A549 treated with GW870086 at 1 μM for 4 hours (cell line): ENCODE measurements around the gene PATE2. TPM values are rescaled to one million over a fixed set of nuclear protein-coding genes. Genes with fewer than 3 reads are reported as not detected.

Experiments used
- total RNA-seq: library from RNA; stranded (reverse); fragments of 200-300 nt; extraction: Qiagen RNA extraction; gene quantifications from 5 replicates; pipeline ENCODE4 v1.2.3, GENCODE V29; 2022; ENCODE audit warnings: low read depth

PATE2 gene
- total RNA-seq, result not detected in 5 replicates

DNA sequence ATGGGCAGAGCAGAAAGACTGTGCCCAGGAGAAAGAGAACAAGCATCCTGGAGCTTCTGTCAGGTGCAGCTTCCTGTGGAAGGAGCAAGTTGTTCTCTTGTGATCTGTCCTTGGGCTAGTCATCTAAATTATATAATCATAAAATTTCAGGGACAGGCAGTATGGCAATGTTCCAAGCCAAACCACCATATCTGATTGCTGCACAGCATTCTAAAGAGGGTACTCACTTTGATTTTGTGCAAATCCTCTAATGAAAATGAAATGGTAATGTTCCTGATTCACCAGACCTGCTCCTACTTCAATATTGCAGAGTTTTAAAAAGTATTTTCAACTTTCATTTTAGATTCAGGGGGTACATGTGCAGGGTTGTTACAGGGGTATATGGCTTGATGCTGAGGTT is at the start of gene PATE2:
Gene PATE2 (minus strand): TSS at position 101 of the 400 bp plus-strand sequence. CDS start 55 bp downstream, at position 46.

DNA sequence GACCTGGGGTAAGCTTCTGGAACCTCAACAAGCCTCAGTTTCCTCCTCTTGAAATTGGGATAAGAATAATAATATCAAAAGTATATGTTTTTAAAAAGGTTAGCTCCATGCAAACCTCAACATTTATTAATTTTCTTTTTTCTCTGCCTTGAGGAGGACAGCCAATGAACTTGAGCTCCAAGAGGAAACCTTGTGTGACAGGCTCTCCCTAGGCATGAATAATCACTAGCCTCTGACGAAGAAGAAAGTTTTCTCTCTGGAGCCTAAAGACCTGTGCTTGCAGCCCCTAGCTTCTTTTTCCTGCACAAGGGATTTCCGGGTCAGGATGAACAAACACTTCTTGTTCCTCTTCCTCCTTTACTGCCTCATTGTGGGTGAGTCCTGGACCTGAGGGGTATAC is 9.2 kb upstream of the PATE2 start, which contains the start of gene PATE3:
Gene PATE3 (plus strand): TSS at position 301 of the 400 bp plus-strand sequence. CDS start 25 bp downstream, at position 326.

DNA sequence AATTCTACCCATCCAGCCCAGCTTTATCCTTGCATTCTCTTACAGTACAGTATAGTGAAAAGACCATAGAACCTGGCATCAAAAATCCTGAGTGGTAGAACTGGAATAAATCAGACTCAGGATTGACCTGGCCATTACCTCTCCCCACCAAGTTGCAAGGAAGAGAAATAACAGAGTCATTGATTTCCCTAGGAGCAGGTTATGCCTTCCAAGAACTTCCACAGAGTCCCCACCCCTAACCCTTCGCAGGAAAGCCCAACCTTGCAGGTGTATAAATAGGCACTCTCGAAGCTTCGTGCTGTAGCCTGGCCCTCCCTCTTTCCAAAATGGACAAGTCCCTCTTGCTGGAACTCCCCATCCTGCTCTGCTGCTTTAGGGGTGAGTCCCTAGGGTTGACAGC is 32.6 kb downstream of the PATE2 start, which contains the start of gene PATE1:
Gene PATE1 (plus strand): TSS at position 301 of the 400 bp plus-strand sequence. CDS start 26 bp downstream, at position 327.

Other genes starting within 250 kb of the PATE2 start
- 103 to 111 TPM (median 107 TPM) in 5 replicates for gene EI24, start 209.4 kb downstream of the PATE2 start, total RNA-seq
- gene STT3A, start 186.0 kb downstream of the PATE2 start, total RNA-seq, result 88.1 to 107 TPM (median 97.5 TPM) in 5 replicates
- gene CHEK1, start 153.7 kb downstream of the PATE2 start, total RNA-seq, result 28.6 to 33.7 TPM (median 32.0 TPM) in 5 replicates
- gene ACRV1, start 98.0 kb downstream of the PATE2 start, total RNA-seq, result not detected in 5 replicates
- not detected in 5 replicates for gene PATE1, start 32.5 kb downstream of the PATE2 start, total RNA-seq
- gene PATE3, start 9.3 kb upstream of the PATE2 start, total RNA-seq, result not detected in 5 replicates
- not detected in 5 replicates for gene PATE4, start 54.5 kb upstream of the PATE2 start, total RNA-seq
- 11.7 to 13.6 TPM (median 12.9 TPM) in 5 replicates for gene HYLS1, start 108.8 kb upstream of the PATE2 start, total RNA-seq
- gene PUS3, start 124.4 kb upstream of the PATE2 start, total RNA-seq, result 5.9 to 12.4 TPM (median 8.1 TPM) in 5 replicates
- gene DDX25, start 125.7 kb upstream of the PATE2 start, total RNA-seq, result not detected in 5 replicates
- gene VSIG10L2, start 167.2 kb upstream of the PATE2 start, total RNA-seq, result 0.12 TPM in 1 of 5 replicates, not detected in the others